LNCAP (cell line): Measurements from ENCODE around the gene CRNN.
A peak's percentile ranks its signal among the peaks of the same experiment; 100 is the strongest.

Source experiments
- CTCF ChIP-seq: fragments of 450-650 bp; IDR thresholded peaks from 2 replicates; pipeline ENCODE4 v1.5.1; 2017; ENCODE audit warnings: mild to moderate bottlenecking

The CRNN gene

GRCh38 chr1:152442301-152442700, 28.2 kb upstream of the CRNN start:
- TF ChIP-seq CTCF, result no peak

- TF ChIP-seq CTCF, result no peak
These were observed 27.7 kb upstream of the CRNN start for GRCh38 chr1:152441756-152442155.

- TF ChIP-seq CTCF, result peak; percentile 93
These were observed 26.8 kb upstream of the CRNN start for GRCh38 chr1:152440635-152441471.

- no peak for TF ChIP-seq CTCF
These were observed 22.8 kb upstream of the CRNN start for GRCh38 chr1:152436593-152437496.

- TF ChIP-seq CTCF, result no peak
These were observed 13.4 kb upstream of the CRNN start for GRCh38 chr1:152427458-152427857.

- TF ChIP-seq CTCF, result no peak
These were observed 12.7 kb upstream of the CRNN start for GRCh38 chr1:152426731-152427130.

GRCh38 chr1:152419917-152420316, 5.9 kb upstream of the CRNN start:
- no peak for TF ChIP-seq CTCF
